GM12801 (cell line): ENCODE measurements around the gene SLC4A2.

Experiments used
- TF ChIP-seq, protein P1 (sequence below): IDR thresholded peaks from one replicate; pipeline ENCODE4 v1.5.1; 2011; ENCODE audit warnings: control low read depth; ENCODE audit not compliant: insufficient read length; ENCODE audit errors: extremely low read depth

SLC4A2 gene

GRCh38 chr7:151095123-151095797 lies 35.9 kb downstream of the SLC4A2 start:
- TF ChIP-seq, protein P1, sequence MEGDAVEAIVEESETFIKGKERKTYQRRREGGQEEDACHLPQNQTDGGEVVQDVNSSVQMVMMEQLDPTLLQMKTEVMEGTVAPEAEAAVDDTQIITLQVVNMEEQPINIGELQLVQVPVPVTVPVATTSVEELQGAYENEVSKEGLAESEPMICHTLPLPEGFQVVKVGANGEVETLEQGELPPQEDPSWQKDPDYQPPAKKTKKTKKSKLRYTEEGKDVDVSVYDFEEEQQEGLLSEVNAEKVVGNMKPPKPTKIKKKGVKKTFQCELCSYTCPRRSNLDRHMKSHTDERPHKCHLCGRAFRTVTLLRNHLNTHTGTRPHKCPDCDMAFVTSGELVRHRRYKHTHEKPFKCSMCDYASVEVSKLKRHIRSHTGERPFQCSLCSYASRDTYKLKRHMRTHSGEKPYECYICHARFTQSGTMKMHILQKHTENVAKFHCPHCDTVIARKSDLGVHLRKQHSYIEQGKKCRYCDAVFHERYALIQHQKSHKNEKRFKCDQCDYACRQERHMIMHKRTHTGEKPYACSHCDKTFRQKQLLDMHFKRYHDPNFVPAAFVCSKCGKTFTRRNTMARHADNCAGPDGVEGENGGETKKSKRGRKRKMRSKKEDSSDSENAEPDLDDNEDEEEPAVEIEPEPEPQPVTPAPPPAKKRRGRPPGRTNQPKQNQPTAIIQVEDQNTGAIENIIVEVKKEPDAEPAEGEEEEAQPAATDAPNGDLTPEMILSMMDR = no peak

- TF ChIP-seq, protein P1 = no peak
These were observed 36.6 kb downstream of the SLC4A2 start for GRCh38 chr7:151095828-151096475.

- TF ChIP-seq, protein P1 = no peak
These were observed 40.3 kb downstream of the SLC4A2 start for GRCh38 chr7:151099486-151100211.

DNA sequence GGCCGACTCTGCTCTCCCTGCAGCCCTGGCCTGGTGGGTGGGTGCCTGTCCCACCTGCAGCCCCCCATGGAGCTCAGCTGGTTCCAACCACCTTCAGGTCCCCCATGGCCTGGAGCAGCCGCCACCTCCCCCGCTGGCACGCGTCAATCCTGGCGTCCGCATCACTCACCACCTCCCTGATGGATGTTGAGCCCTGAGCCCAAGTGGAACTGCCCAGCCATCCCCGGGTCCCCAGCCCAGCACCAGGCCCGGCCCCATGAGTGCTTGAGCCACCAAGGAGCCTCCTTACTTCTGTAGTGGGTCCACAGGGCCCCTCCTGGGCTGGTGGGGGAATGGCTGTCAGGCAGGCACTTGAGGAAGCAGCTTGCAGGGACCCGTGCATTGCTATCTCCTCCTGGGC lies 41.5 kb downstream of the SLC4A2 start:
- TF ChIP-seq, protein P1 = no peak

GRCh38 chr7:151101621-151102396 lies 42.4 kb downstream of the SLC4A2 start:
- TF ChIP-seq, protein P1 = no peak

DNA sequence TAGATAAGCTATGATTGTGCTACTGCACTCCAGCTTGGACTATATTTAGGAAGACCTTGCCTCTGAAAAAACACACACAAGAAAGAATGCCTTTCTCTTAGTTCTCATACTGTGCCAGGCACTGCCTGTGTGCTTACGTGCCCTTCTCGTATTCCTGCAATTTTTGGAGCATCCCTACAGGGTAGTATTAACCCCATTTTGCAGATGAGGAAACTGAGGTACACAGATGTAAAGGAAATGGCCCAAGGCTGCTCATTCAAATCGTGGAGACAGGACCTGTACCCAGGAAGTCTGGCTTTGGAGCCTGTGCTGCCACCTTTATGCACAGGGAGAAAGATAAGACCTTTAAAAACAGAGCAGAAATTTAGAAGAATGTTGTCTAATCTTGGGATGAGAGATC lies 43.6 kb downstream of the SLC4A2 start:
- TF ChIP-seq, protein P1 = no peak

- TF ChIP-seq, protein P1 = no peak
These were observed 44.6 kb downstream of the SLC4A2 start for GRCh38 chr7:151103973-151104372.
